Liver (tissue), 9 donors: Measurements from ENCODE around the gene ADCY2. TPM values are rescaled to one million over a fixed set of nuclear protein-coding genes. Genes with fewer than 3 reads are reported as not detected.

Experiments used
- DNase-seq: peaks from one replicate; pipeline ENCODE4 v3.0.0-alpha.2; 2017; ENCODE audit warnings: low spot score
- H3K27ac ChIP-seq, 2 donors: one replicate each; pipeline ENCODE4 v1.7.0; 2013; ENCODE audit warnings: inconsistent platforms in 2 of 2, low read length in 2 of 2, control low read depth in 1 of 2, low read depth in 1 of 2, mild to moderate bottlenecking in 1 of 2
- H3K27me3 ChIP-seq, 4 donors: one replicate each; pipeline versions ENCODE4 v1.6.1 to v1.7.0; 2013; ENCODE audit warnings: low read length in 3 of 4, inconsistent platforms in 1 of 4, mild to moderate bottlenecking in 1 of 4, moderate library complexity in 1 of 4; ENCODE audit not compliant: control insufficient read depth in 4 of 4, insufficient read depth in 4 of 4
- H3K36me3 ChIP-seq, 4 donors: one replicate each; pipeline versions ENCODE4 v1.6.1 to v1.7.0; 2013; ENCODE audit warnings: low read length in 3 of 4, mild to moderate bottlenecking in 3 of 4, low read depth in 1 of 4, moderate library complexity in 1 of 4; ENCODE audit not compliant: control insufficient read depth in 4 of 4, insufficient read depth in 3 of 4
- H3K4me1 ChIP-seq, 4 donors: one replicate each; pipeline versions ENCODE4 v1.6.1 to v1.7.0; 2013; ENCODE audit warnings: low read length in 3 of 4, mild to moderate bottlenecking in 3 of 4, moderate library complexity in 1 of 4; ENCODE audit not compliant: control insufficient read depth in 4 of 4, insufficient read depth in 4 of 4
- H3K4me3 ChIP-seq, 3 donors: one replicate each; pipeline versions ENCODE4 v1.6.1 to v1.7.0; 2013; ENCODE audit warnings: low read length in 3 of 3, control low read depth in 1 of 3, low read depth in 1 of 3, mild to moderate bottlenecking in 1 of 3
- H3K9ac ChIP-seq, 2 donors: one replicate each; pipeline ENCODE4 v1.7.0; 2013; ENCODE audit warnings: low read length in 2 of 2, mild to moderate bottlenecking in 2 of 2, moderate library complexity in 2 of 2, control low read depth in 1 of 2, low read depth in 1 of 2
- H3K9me3 ChIP-seq, 4 donors: one replicate each; pipeline versions ENCODE4 v1.6.1 to v1.7.0; 2013; ENCODE audit warnings: low read length in 3 of 4; ENCODE audit not compliant: control insufficient read depth in 4 of 4
- ATF3 ChIP-seq: IDR thresholded peaks from 2 replicates; pipeline ENCODE4 v1.6.1; 2016; ENCODE audit warnings: antibody characterized with exemption
- CTCF ChIP-seq: fragments of 150-350 bp; IDR thresholded peaks from 2 replicates; pipeline ENCODE4 v1.5.1; 2017; ENCODE audit warnings: improper control_type of control experiment, low read depth, low read length; ENCODE audit not compliant: missing input control
- EGR1 ChIP-seq, 2 donors: IDR thresholded peaks; 2 replicates each; pipeline ENCODE4 v1.6.1; 2016 to 2018; ENCODE audit warnings: antibody characterized with exemption in 2 of 2, low read depth in 2 of 2
- FOXA1 ChIP-seq: IDR thresholded peaks from 2 replicates; pipeline ENCODE4 v1.6.1; 2016; ENCODE audit warnings: antibody characterized with exemption
- FOXA2 ChIP-seq: IDR thresholded peaks from 2 replicates; pipeline ENCODE4 v1.6.1; 2016; ENCODE audit warnings: antibody characterized with exemption
- GABPA ChIP-seq, 2 donors: IDR thresholded peaks in 1 of 2; conservative IDR thresholded peaks in 1 of 2; 2 replicates each; pipeline ENCODE4 v1.6.1; 2016; ENCODE audit warnings: antibody characterized with exemption in 2 of 2, mild to moderate bottlenecking in 1 of 2, moderate library complexity in 1 of 2
- HNF4A ChIP-seq, 2 donors: conservative IDR thresholded peaks; 2 replicates each; pipeline ENCODE4 v1.6.1; 2016; ENCODE audit warnings: antibody characterized with exemption in 2 of 2, mild to moderate bottlenecking in 2 of 2
- HNF4G ChIP-seq: IDR thresholded peaks from 2 replicates; pipeline ENCODE4 v1.6.1; 2016; ENCODE audit warnings: antibody characterized with exemption
- JUND ChIP-seq, 2 donors: IDR thresholded peaks; 2 replicates each; pipeline ENCODE4 v1.6.1; 2016; ENCODE audit warnings: antibody characterized with exemption in 2 of 2
- RAD21 ChIP-seq, 2 donors: IDR thresholded peaks; 2 replicates each; pipeline ENCODE4 v1.6.1; 2016; ENCODE audit warnings: antibody characterized with exemption in 2 of 2, mild to moderate bottlenecking in 2 of 2
- REST ChIP-seq: IDR thresholded peaks from 2 replicates; pipeline ENCODE4 v1.6.1; 2016; ENCODE audit warnings: antibody characterized with exemption, mild to moderate bottlenecking
- RXRA ChIP-seq, 2 donors: IDR thresholded peaks; 2 replicates each; pipeline ENCODE4 v1.6.1; 2017 to 2018; ENCODE audit warnings: antibody characterized with exemption in 2 of 2, mild to moderate bottlenecking in 1 of 2
- YY1 ChIP-seq: IDR thresholded peaks from 2 replicates; pipeline ENCODE4 v1.6.1; 2016; ENCODE audit warnings: antibody characterized with exemption, mild to moderate bottlenecking
- WGBS: extraction: QIAGEN DNeasy Blood & Tissue Kit; methylation state at CpG from one replicate; pipeline ENCODE4 v1.1.7; 2013; 5-methylcytosine and 5-hydroxymethylcytosine counted together
- polyA plus RNA-seq, 2 donors: library from polyadenylated mRNA; stranded (reverse) in 1 of 2; unstranded in 1 of 2; fragments of 200-250 nt in 1 of 2; fragments of >200 nt in 1 of 2; fragmentation: Nextera tagmentation in 1 of 2; extraction: Ambion mirVana in 1 of 2; gene quantifications; one replicate each; pipeline versions ENCODE4 v1.2.1 to v1.2.3, GENCODE V29; 2013 to 2015
- total RNA-seq, 2 donors: library from RNA; depleted of rRNA; stranded (reverse); fragments of >200 nt; gene quantifications; one replicate each; pipeline ENCODE4 v1.2.3, GENCODE V29; 2014
- donor health status: healthy.
- donor health status: healthy.
- donor health status: healthy.
- donor health status: healthy.
- donor health status: healthy.

Gene ADCY2
- total and polyA plus RNA-seq, 4 donors = not detected

- H3K4me3 ChIP-seq = no peak overlapping the region
- no peaks in the 10 kb centered on the region for H3K4me1 ChIP-seq
- TF ChIP-seq HNF4G = no peak
- TF ChIP-seq FOXA1 = no peak
- TF ChIP-seq GABPA (IDR thresholded peaks at IDR 0.05 in 1 of 2, conservative IDR thresholded peaks at IDR 0.05 in 1 of 2) = no peak
- TF ChIP-seq RXRA (IDR thresholded peaks at IDR 0.05) = no peak
- no peak for TF ChIP-seq EGR1 (IDR thresholded peaks at IDR 0.05; ENCODE audit: low read depth in 2 of 2)
- no peak for TF ChIP-seq RAD21 (IDR thresholded peaks at IDR 0.05)
- WGBS = 85% methylated on average over 1 of the region's 1 CpG
- no peak overlapping the region for H3K27ac ChIP-seq
- no peak overlapping the region for H3K9ac ChIP-seq
- no peaks in the 10 kb centered on the region for H3K9me3 ChIP-seq
- no peak for DNase-seq
- peaks cover 0 to 4% (median 0%) of the 10 kb centered on the region in 4 donors for H3K27me3 ChIP-seq
- no peaks in the 10 kb centered on the region for H3K36me3 ChIP-seq
Measured at GRCh38 chr5:7471710-7472109, 75.8 kb downstream of the ADCY2 start.

GRCh38 chr5:7473115-7473514 is 77.2 kb downstream of the ADCY2 start:
- no peaks in the 10 kb centered on the region for H3K36me3 ChIP-seq
- no peak overlapping the region for H3K4me3 ChIP-seq
- H3K4me1 ChIP-seq = no peaks in the 10 kb centered on the region
- H3K9ac ChIP-seq = no peak overlapping the region
- no peak for DNase-seq
- no peak overlapping the region for H3K27ac ChIP-seq
- TF ChIP-seq YY1 = no peak
- TF ChIP-seq RXRA (IDR thresholded peaks at IDR 0.05) = no peak
- TF ChIP-seq HNF4A (conservative IDR thresholded peaks at IDR 0.05) = no peak
- TF ChIP-seq RAD21 (IDR thresholded peaks at IDR 0.05) = no peak
- TF ChIP-seq ATF3 = no peak
- TF ChIP-seq JUND (IDR thresholded peaks at IDR 0.05) = no peak
- TF ChIP-seq REST = no peak
- no peak for TF ChIP-seq FOXA2
- H3K27me3 ChIP-seq = peaks cover 0 to 4% (median 0%) of the 10 kb centered on the region in 4 donors
- 70% methylated on average over 2 of the region's 2 CpGs for WGBS
- H3K9me3 ChIP-seq = no peaks in the 10 kb centered on the region

- Histone ChIP-seq H3K9me3 (no peaks in the 10 kb centered on the region), H3K27me3 (peaks cover 0 to 4% (median 0%) of the 10 kb centered on the region in 4 donors), H3K9ac (no peak overlapping the region), H3K4me3 (no peak overlapping the region), H3K27ac (no peak overlapping the region), H3K4me1 (no peaks in the 10 kb centered on the region), H3K36me3 (no peaks in the 10 kb centered on the region)
- TF ChIP-seq CTCF (no peak), ATF3 (no peak), FOXA1 (no peak), HNF4A (conservative IDR thresholded peaks at IDR 0.05) (no peak), EGR1 (IDR thresholded peaks at IDR 0.05; ENCODE audit: low read depth in 2 of 2) (no peak)
- DNase-seq = no peak
- 22% methylated on average over 1 of the region's 1 CpG for WGBS
Measured at GRCh38 chr5:7473668-7474215, 77.8 kb downstream of the ADCY2 start.
